ENCODE data around the gene SYT17.
A peak's percentile ranks its signal among the peaks of the same experiment; 100 is the strongest.

SYT17 gene

GRCh38 chr16:19203374-19203966 lies 35.4 kb downstream of the SYT17 start:
- H3K4me3 ChIP-seq (ENCODE audit: low read length) = no peak overlapping the region
- no peak for TF ChIP-seq ZNF274 (IDR thresholded peaks at IDR 0.05; ENCODE audit: low read depth, low read length)

- H3K4me3 ChIP-seq (ENCODE audit: low read length) = peak overlapping the region; percentile 17; the same call in 1 of the 2 replicates
- no peak for TF ChIP-seq ZNF274 (IDR thresholded peaks at IDR 0.05; ENCODE audit: low read depth, low read length)
These were observed 42.4 kb downstream of the SYT17 start for GRCh38 chr16:19210280-19210924.

- TF ChIP-seq ZNF274 (IDR thresholded peaks at IDR 0.05; ENCODE audit: low read depth, low read length) = no peak
- peak overlapping the region; percentile 17; the same call in 1 of the 2 replicates for H3K4me3 ChIP-seq (ENCODE audit: low read length)
These were observed 42.9 kb downstream of the SYT17 start for GRCh38 chr16:19210968-19211367.

GRCh38 chr16:19212059-19212458 lies 44.0 kb downstream of the SYT17 start:
- no peak for TF ChIP-seq ZNF274 (IDR thresholded peaks at IDR 0.05; ENCODE audit: low read depth, low read length)
- H3K4me3 ChIP-seq (ENCODE audit: low read length) = no peak overlapping the region

- H3K4me3 ChIP-seq (ENCODE audit: low read length) = no peak overlapping the region
- no peak for TF ChIP-seq ZNF274 (IDR thresholded peaks at IDR 0.05; ENCODE audit: low read depth, low read length)
These were observed 45.8 kb downstream of the SYT17 start for GRCh38 chr16:19213885-19214284.

GRCh38 chr16:19215705-19216104 lies 47.7 kb downstream of the SYT17 start:
- no peak overlapping the region for H3K4me3 ChIP-seq (ENCODE audit: low read length)
- TF ChIP-seq ZNF274 (IDR thresholded peaks at IDR 0.05; ENCODE audit: low read depth, low read length) = no peak

GRCh38 chr16:19218581-19218980 lies 50.5 kb downstream of the SYT17 start:
- no peak for TF ChIP-seq ZNF274 (IDR thresholded peaks at IDR 0.05; ENCODE audit: low read depth, low read length)
- H3K4me3 ChIP-seq (ENCODE audit: low read length) = no peak overlapping the region

- no peak overlapping the region for H3K4me3 ChIP-seq (ENCODE audit: low read length)
- TF ChIP-seq ZNF274 (IDR thresholded peaks at IDR 0.05; ENCODE audit: low read depth, low read length) = no peak
These were observed 51.8 kb downstream of the SYT17 start for GRCh38 chr16:19219836-19220235.

- no peak overlapping the region for H3K4me3 ChIP-seq (ENCODE audit: low read length)
- no peak for TF ChIP-seq ZNF274 (IDR thresholded peaks at IDR 0.05; ENCODE audit: low read depth, low read length)
These were observed 55.5 kb downstream of the SYT17 start for GRCh38 chr16:19223235-19224170.

- H3K4me3 ChIP-seq (ENCODE audit: low read length) = no peak overlapping the region
- TF ChIP-seq ZNF274 (IDR thresholded peaks at IDR 0.05; ENCODE audit: low read depth, low read length) = no peak
These were observed 57.6 kb downstream of the SYT17 start for GRCh38 chr16:19225651-19226050.

GRCh38 chr16:19227643-19228042 lies 59.6 kb downstream of the SYT17 start:
- H3K4me3 ChIP-seq (ENCODE audit: low read length) = no peak overlapping the region
- no peak for TF ChIP-seq ZNF274 (IDR thresholded peaks at IDR 0.05; ENCODE audit: low read depth, low read length)

GRCh38 chr16:19228052-19228451 lies 60.0 kb downstream of the SYT17 start:
- TF ChIP-seq ZNF274 (IDR thresholded peaks at IDR 0.05; ENCODE audit: low read depth, low read length) = no peak
- no peak overlapping the region for H3K4me3 ChIP-seq (ENCODE audit: low read length)

- H3K4me3 ChIP-seq (ENCODE audit: low read length) = no peak overlapping the region
- no peak for TF ChIP-seq ZNF274 (IDR thresholded peaks at IDR 0.05; ENCODE audit: low read depth, low read length)
These were observed 60.5 kb downstream of the SYT17 start for GRCh38 chr16:19228575-19228974.

- no peak for TF ChIP-seq ZNF274 (IDR thresholded peaks at IDR 0.05; ENCODE audit: low read depth, low read length)
- H3K4me3 ChIP-seq (ENCODE audit: low read length) = no peak overlapping the region
These were observed 62.5 kb downstream of the SYT17 start for GRCh38 chr16:19230575-19230974.

- TF ChIP-seq ZNF274 (IDR thresholded peaks at IDR 0.05; ENCODE audit: low read depth, low read length) = no peak
- no peak overlapping the region for H3K4me3 ChIP-seq (ENCODE audit: low read length)
These were observed 63.8 kb downstream of the SYT17 start for GRCh38 chr16:19231881-19232280.
